Activated CD4-positive, alpha-beta T cell treated with anti-CD3 and anti-CD28 coated beads for 36 hours (primary cell): ENCODE results near the gene HMGXB4. TPM values are rescaled to one million over a fixed set of nuclear protein-coding genes. Genes with fewer than 3 reads are reported as not detected.

ENCODE experiments used
- ATAC-seq: fragments of 200-7000 bp; cut with Tn5 transposase; one replicate; pipeline ENCODE4 v1.10.0; 2021; ENCODE audit warnings: mild to moderate bottlenecking, moderate library complexity
- CTCF ChIA-PET: fragments of 350-600 bp; sonication (Branson Sonifier 250); formaldehyde crosslinking; loops from one replicate; lab custom pipeline; 2021; ENCODE audit warnings: antibody characterized with exemption; lab: Charles Lee
- POLR2A ChIA-PET: fragments of 350-600 bp; sonication (Branson Sonifier 250); formaldehyde crosslinking; loops from one replicate; lab custom pipeline; 2021; ENCODE audit warnings: antibody characterized with exemption, inconsistent platforms; lab: Charles Lee
- DNase-seq: peaks from one replicate; pipeline ENCODE4 v3.0.0-alpha.2; 2020
- H3K27ac Mint-ChIP-seq: one replicate; pipeline ENCODE4 v1.8.0; 2021; ENCODE audit warnings: mixed read lengths
- H3K27me3 Mint-ChIP-seq: one replicate; pipeline ENCODE4 v1.8.0; 2021; ENCODE audit warnings: mixed read lengths
- H3K36me3 Mint-ChIP-seq: one replicate; pipeline ENCODE4 v1.8.0; 2021; ENCODE audit warnings: low read depth, mixed read lengths
- H3K4me1 Mint-ChIP-seq: one replicate; pipeline ENCODE4 v1.8.0; 2021; ENCODE audit warnings: mixed read lengths
- H3K4me3 Mint-ChIP-seq: one replicate; pipeline ENCODE4 v1.8.0; 2021; ENCODE audit warnings: mild to moderate bottlenecking, moderate library complexity, mixed read lengths
- H3K9me3 Mint-ChIP-seq: one replicate; pipeline ENCODE4 v1.8.0; 2021; ENCODE audit warnings: low read depth, mixed read lengths
- intact Hi-C, 2 experiments: fragments of 100-400 bp; cut with DNase I in 1 of 2; cut with micrococcal nuclease in 1 of 2; formaldehyde crosslinking; loops; one replicate each; pipeline versions ENCODE4 v1.14.2 to v1.15.1; 2022 to 2024; cut with DNase I, micrococcal nuclease
- total RNA-seq, 2 experiments: library from RNA; stranded (reverse); gene quantifications; one replicate each; pipeline ENCODE4 v1.2.3, GENCODE V29; 2021

Gene HMGXB4
- total RNA-seq, 2 experiments from 2014 or later, result 36.8 to 37.6 TPM

DNA sequence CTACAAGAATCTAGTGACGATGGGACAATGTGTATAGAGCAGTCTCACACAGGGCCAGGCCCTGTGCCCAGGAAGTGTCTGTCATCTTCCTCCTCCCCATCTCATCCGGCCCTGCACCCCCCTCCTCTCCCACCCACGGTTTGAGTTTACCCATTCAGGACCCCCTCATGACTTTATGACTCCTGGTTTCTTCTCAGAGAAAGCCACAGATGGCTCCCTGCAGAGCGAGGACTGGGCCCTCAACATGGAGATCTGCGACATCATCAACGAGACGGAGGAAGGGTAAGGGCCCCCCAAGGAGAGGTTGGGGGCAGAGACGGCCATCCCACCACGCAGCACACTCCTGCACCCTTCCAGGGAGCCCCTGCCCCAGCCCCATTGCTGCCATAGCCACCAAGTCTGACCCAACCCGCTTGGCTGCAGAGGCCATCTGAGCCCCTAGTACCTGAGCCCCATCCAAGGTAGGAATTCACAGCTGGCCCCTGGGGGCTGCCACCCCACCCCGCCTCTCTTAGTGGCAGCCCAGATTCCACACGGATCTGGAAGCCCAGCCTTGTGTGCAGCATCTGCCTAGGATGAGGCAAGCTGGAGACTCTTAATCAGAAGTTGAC, 60.5 kb downstream of the HMGXB4 start:
- DNase-seq (no peak), ATAC-seq (no peak)
- no peaks in the 10 kb centered on the region for H3K27me3 Mint-ChIP-seq
- H3K4me3 Mint-ChIP-seq, result no peak overlapping the region
- H3K4me1 Mint-ChIP-seq, result peaks cover 25% of the 10 kb centered on the region
- CTCF ChIA-PET, result no interaction called here
- intact Hi-C loops, result no loop called here
- no peak overlapping the region for H3K27ac Mint-ChIP-seq
- peaks cover 9% of the 10 kb centered on the region for H3K36me3 Mint-ChIP-seq
- no peaks in the 10 kb centered on the region for H3K9me3 Mint-ChIP-seq
- POLR2A ChIA-PET, result no interaction called here

DNA sequence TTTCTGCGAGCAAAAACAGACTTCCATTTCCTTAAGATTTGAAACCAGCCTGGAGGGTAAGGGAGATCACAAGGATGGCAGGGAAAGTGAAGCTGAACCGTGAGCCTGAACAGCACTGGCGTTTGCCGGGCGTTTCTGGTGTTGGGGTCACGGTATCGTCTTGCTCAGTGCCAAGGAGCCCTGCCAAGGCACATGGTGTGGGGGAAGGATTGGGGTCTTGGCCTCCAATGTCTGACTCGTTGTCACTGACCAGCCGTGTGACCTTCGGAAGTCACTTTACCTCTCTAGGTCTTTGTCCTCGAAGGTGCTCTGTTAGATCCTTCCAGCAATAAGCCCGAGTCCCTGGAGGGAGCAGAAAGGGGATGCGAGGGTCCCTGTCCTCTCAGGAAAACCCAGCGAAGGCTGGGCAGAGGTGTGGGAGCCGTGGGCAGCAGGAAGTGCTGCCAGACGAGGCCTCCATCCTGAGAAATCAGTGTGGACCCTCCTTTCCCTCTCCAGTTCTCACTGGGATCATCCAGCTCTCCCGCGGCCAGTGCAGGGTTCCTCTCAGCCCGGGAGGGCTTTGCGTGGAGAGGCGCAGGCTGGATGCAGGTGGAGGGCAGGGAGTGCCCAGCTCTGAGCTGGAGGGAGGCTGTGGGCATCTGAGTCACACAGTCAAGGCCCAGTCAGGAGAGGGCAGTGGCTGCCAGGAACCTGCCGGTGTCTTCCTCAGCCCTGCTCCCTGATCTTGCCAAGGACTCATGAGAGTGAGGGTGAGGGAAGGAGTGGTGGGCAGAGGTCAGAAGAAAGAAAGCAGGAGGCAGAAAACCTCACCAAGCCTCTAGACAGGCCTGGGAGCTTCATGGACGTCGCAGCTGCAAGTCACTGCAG, 61.3 kb downstream of the HMGXB4 start:
- peaks cover 17% of the 10 kb centered on the region for H3K4me1 Mint-ChIP-seq
- DNase-seq (no peak), ATAC-seq (no peak)
- ChIA-PET CTCF (no interaction called here), POLR2A (no interaction called here)
- no peak overlapping the region for H3K27ac Mint-ChIP-seq
- no peak overlapping the region for H3K4me3 Mint-ChIP-seq
- no peaks in the 10 kb centered on the region for H3K9me3 Mint-ChIP-seq
- intact Hi-C loops, result no loop called here
- H3K27me3 Mint-ChIP-seq, result no peaks in the 10 kb centered on the region
- peaks cover 12% of the 10 kb centered on the region for H3K36me3 Mint-ChIP-seq

GRCh38 chr22:35319244-35319985, 62.1 kb downstream of the HMGXB4 start:
- CTCF ChIA-PET, result interaction anchor here (1.3 kb wide), 1 partner anchor 32 kb away, joined by 3 read pairs; no protein-coding TSS in a partner anchor
- intact Hi-C loops, result no loop called here
- H3K4me3 Mint-ChIP-seq, result no peak overlapping the region
- ATAC-seq (no peak), DNase-seq (no peak)
- no peak overlapping the region for H3K27ac Mint-ChIP-seq
- no peaks in the 10 kb centered on the region for H3K9me3 Mint-ChIP-seq
- POLR2A ChIA-PET, result no interaction called here
- H3K27me3 Mint-ChIP-seq, result no peaks in the 10 kb centered on the region
- peaks cover 18% of the 10 kb centered on the region for H3K36me3 Mint-ChIP-seq
- H3K4me1 Mint-ChIP-seq, result peaks cover 9% of the 10 kb centered on the region

DNA sequence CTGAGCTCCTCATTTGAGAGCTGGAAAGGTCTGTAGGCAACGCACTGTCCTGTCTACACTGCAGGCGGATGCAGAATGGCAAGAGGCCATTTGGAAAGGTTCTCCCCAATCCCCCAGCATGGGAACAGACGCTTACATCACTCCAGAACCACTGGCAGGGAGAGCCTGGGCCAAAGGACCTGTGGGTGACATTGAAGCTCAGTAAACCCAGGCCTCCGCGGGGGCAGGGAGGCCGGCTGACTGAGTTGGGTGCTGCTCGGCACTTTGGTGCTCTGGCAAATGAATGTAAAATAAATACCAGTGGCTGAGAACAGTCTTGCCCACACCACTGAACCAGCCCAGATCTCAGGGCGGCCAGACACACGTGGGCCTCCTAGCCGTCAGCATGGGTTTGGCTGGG, 64.8 kb downstream of the HMGXB4 start:
- Mint-ChIP-seq H3K36me3 (peaks cover 28% of the 10 kb centered on the region), H3K4me3 (no peak overlapping the region), H3K27me3 (no peaks in the 10 kb centered on the region), H3K27ac (no peak overlapping the region), H3K4me1 (no peaks in the 10 kb centered on the region), H3K9me3 (no peaks in the 10 kb centered on the region)
- intact Hi-C loops, result no loop called here
- ATAC-seq, result no peak
- ChIA-PET CTCF (no interaction called here), POLR2A (no interaction called here)
- DNase-seq, result no peak

- ChIA-PET CTCF (no interaction called here), POLR2A (no interaction called here)
- Mint-ChIP-seq H3K27me3 (no peaks in the 10 kb centered on the region), H3K27ac (no peak overlapping the region), H3K9me3 (no peaks in the 10 kb centered on the region), H3K4me1 (no peaks in the 10 kb centered on the region), H3K4me3 (no peak overlapping the region), H3K36me3 (peaks cover 25% of the 10 kb centered on the region)
- DNase-seq (no peak), ATAC-seq (no peak)
- intact Hi-C loops, result no loop called here
Measured at GRCh38 chr22:35322893-35323292, 65.6 kb downstream of the HMGXB4 start.

- Mint-ChIP-seq H3K27me3 (no peaks in the 10 kb centered on the region), H3K36me3 (peaks cover 22% of the 10 kb centered on the region), H3K9me3 (no peaks in the 10 kb centered on the region), H3K4me1 (no peaks in the 10 kb centered on the region), H3K4me3 (no peak overlapping the region), H3K27ac (no peak overlapping the region)
- DNase-seq (no peak), ATAC-seq (no peak)
- CTCF ChIA-PET, result interaction anchor here (0.5 kb wide), 1 partner anchor 68 kb away, joined by 3 read pairs; no protein-coding TSS in a partner anchor
- intact Hi-C loops, result no loop called here
- POLR2A ChIA-PET, result no interaction called here
Measured at GRCh38 chr22:35323305-35323704, 66.0 kb downstream of the HMGXB4 start.

GRCh38 chr22:35324067-35324466, 66.8 kb downstream of the HMGXB4 start:
- Mint-ChIP-seq H3K9me3 (no peaks in the 10 kb centered on the region), H3K36me3 (peaks cover 22% of the 10 kb centered on the region), H3K4me3 (no peak overlapping the region), H3K4me1 (peaks cover 2% of the 10 kb centered on the region), H3K27me3 (no peaks in the 10 kb centered on the region), H3K27ac (no peak overlapping the region)
- POLR2A ChIA-PET, result no interaction called here
- DNase-seq, result no peak
- ATAC-seq, result no peak
- CTCF ChIA-PET, result interaction anchor here (0.5 to 0.9 kb wide), 4 partner anchors 26 to 962 kb away, joined by 3 to 4 read pairs (median 3); no protein-coding TSS in a partner anchor
- intact Hi-C loops, result no loop called here

- peaks cover 9% of the 10 kb centered on the region for H3K4me1 Mint-ChIP-seq
- H3K4me3 Mint-ChIP-seq, result no peak overlapping the region
- peaks cover 22% of the 10 kb centered on the region for H3K36me3 Mint-ChIP-seq
- ATAC-seq (no peak), DNase-seq (no peak)
- ChIA-PET CTCF (interaction anchor here (0.9 kb wide), 2 partner anchors 25 to 961 kb away, joined by 3 to 4 read pairs; no protein-coding TSS in a partner anchor), POLR2A (no interaction called here)
- no peaks in the 10 kb centered on the region for H3K27me3 Mint-ChIP-seq
- intact Hi-C loops, result no loop called here
- no peaks in the 10 kb centered on the region for H3K9me3 Mint-ChIP-seq
- no peak overlapping the region for H3K27ac Mint-ChIP-seq
Measured at GRCh38 chr22:35324762-35325161, 67.5 kb downstream of the HMGXB4 start.

GRCh38 chr22:35325209-35325608, 67.9 kb downstream of the HMGXB4 start:
- no peak for ATAC-seq
- Mint-ChIP-seq H3K27ac (no peak overlapping the region), H3K4me3 (no peak overlapping the region), H3K9me3 (no peaks in the 10 kb centered on the region), H3K36me3 (peaks cover 24% of the 10 kb centered on the region), H3K4me1 (peaks cover 13% of the 10 kb centered on the region), H3K27me3 (no peaks in the 10 kb centered on the region)
- intact Hi-C loops, result no loop called here
- DNase-seq, result no peak
- ChIA-PET POLR2A (no interaction called here), CTCF (interaction anchor here (0.9 kb wide), 1 partner anchor 25 kb away, joined by 4 read pairs; no protein-coding TSS in a partner anchor)

GRCh38 chr22:35326854-35327562, 69.7 kb downstream of the HMGXB4 start:
- DNase-seq (no peak), ATAC-seq (no peak)
- H3K27me3 Mint-ChIP-seq, result no peaks in the 10 kb centered on the region
- H3K9me3 Mint-ChIP-seq, result no peaks in the 10 kb centered on the region
- H3K27ac Mint-ChIP-seq, result no peak overlapping the region
- H3K4me1 Mint-ChIP-seq, result peaks cover 20% of the 10 kb centered on the region
- POLR2A ChIA-PET, result no interaction called here
- peaks cover 33% of the 10 kb centered on the region for H3K36me3 Mint-ChIP-seq
- CTCF ChIA-PET, result interaction anchor here (1.4 kb wide), 1 partner anchor 21 kb away, joined by 3 read pairs; no protein-coding TSS in a partner anchor
- intact Hi-C loops, result no loop called here
- H3K4me3 Mint-ChIP-seq, result no peak overlapping the region
